ENCODE measurements around the gene BIRC5.

DNA sequence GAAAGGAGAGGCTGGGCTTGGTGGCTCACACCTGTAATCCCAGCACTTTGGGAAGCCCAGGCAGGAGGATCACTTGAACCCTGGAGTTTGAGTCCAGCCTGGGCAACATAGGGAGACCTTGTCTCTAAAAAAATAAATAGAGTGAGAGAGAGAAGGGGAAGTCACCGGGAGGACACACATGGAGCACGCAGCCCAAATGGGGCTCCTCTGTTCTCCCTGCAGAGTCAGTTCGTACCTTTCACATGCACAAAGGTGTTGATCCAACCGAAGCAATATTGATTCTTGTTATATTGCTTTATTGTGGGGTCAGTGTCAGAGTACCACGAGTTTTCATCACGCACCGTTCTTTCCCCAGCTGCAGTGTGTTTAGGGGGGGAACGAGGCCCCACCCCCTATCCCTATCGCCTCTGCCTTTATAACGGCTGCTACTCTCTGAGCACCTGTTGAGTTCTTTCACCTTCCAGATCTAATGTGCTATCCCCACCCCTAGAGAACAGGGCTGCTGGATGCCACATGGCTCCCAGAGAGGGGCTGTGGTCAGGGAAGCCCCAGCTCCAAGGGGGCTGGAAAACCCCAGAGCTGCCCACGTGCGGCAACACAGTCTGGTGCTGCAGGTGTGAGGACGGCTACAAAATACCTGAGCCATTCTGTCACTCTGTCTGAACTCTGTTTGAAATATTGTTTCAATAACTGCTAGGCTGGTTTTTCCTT, 16.4 kb downstream of the BIRC5 start:
- TF ChIP-seq, protein P1, sequence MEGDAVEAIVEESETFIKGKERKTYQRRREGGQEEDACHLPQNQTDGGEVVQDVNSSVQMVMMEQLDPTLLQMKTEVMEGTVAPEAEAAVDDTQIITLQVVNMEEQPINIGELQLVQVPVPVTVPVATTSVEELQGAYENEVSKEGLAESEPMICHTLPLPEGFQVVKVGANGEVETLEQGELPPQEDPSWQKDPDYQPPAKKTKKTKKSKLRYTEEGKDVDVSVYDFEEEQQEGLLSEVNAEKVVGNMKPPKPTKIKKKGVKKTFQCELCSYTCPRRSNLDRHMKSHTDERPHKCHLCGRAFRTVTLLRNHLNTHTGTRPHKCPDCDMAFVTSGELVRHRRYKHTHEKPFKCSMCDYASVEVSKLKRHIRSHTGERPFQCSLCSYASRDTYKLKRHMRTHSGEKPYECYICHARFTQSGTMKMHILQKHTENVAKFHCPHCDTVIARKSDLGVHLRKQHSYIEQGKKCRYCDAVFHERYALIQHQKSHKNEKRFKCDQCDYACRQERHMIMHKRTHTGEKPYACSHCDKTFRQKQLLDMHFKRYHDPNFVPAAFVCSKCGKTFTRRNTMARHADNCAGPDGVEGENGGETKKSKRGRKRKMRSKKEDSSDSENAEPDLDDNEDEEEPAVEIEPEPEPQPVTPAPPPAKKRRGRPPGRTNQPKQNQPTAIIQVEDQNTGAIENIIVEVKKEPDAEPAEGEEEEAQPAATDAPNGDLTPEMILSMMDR (IDR thresholded peaks at IDR 0.05; ENCODE audit: low read depth, low read length, poor library complexity, severe bottlenecking): no peak
- TF ChIP-seq EZH2phosphoT487 (IDR thresholded peaks at IDR 0.05; ENCODE audit: borderline replicate concordance, low read length): no peak
